ENCODE results near the gene CCDC40. TPM values are rescaled to one million over a fixed set of nuclear protein-coding genes. Genes with fewer than 3 reads are reported as not detected.
A peak's percentile ranks its signal among the peaks of the same experiment; 100 is the strongest.

Gene CCDC40
- total RNA-seq, 1 experiment from 2014 or later: 16.3 TPM

DNA sequence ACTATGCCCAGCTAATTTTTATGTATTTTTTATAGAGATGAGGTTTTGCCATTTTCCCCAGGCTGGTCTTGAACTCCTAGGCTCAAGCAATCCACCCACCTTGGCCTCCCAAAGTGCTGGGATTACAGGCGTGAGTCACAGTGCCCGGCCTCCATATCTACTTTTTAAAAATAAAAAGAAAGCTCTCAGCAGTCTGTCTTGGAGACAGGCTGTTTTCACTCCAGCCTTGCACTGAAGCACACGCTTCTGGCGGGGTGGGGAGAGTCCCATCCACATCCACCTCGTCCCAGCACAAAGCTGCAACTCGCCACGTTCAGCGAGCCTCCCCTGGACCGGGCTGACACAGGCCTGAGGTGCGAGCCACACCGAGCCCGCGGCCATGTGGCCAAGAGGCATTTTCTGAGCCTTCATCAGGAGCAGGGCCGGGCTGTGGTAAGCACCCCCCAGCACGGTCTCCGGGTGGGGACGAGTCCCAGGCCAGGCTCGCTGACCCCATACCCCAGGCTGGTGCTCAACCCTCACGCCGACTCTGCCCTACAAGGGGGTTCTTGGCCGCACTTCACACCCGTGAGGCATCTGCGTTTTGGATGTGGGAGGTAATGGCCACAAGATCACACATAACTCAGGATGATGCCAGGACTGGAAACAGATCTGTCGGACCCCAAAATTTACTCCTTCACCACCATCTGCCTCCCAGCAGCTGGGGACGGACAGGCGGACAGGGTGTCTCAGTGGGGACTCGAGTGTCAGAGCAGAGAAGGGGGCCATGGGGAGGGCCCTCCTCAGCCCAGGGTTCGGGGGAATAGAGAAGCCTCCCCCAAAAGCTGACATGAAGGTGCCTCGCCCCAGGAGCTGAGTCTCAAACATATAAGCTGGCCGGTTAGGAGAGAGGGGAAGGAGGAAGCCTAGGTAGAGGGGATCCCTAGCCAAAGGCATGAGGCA is 29.4 kb upstream of the CCDC40 start (continued):
- no peak for TF ChIP-seq TP53 (CRISPR knock-in tag; IDR thresholded peaks at IDR 0.05)
- TF ChIP-seq, protein P1, sequence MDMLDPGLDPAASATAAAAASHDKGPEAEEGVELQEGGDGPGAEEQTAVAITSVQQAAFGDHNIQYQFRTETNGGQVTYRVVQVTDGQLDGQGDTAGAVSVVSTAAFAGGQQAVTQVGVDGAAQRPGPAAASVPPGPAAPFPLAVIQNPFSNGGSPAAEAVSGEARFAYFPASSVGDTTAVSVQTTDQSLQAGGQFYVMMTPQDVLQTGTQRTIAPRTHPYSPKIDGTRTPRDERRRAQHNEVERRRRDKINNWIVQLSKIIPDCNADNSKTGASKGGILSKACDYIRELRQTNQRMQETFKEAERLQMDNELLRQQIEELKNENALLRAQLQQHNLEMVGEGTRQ (CRISPR knock-in tag; IDR thresholded peaks at IDR 0.05): no peak
- no peak for TF ChIP-seq SOX15 (CRISPR knock-in tag; IDR thresholded peaks at IDR 0.05)
- no peak for TF ChIP-seq TEAD1 (CRISPR knock-in tag; IDR thresholded peaks at IDR 0.05)
- TF ChIP-seq PRRX2 (CRISPR knock-in tag; IDR thresholded peaks at IDR 0.05): no peak
- TF ChIP-seq, protein P2, sequence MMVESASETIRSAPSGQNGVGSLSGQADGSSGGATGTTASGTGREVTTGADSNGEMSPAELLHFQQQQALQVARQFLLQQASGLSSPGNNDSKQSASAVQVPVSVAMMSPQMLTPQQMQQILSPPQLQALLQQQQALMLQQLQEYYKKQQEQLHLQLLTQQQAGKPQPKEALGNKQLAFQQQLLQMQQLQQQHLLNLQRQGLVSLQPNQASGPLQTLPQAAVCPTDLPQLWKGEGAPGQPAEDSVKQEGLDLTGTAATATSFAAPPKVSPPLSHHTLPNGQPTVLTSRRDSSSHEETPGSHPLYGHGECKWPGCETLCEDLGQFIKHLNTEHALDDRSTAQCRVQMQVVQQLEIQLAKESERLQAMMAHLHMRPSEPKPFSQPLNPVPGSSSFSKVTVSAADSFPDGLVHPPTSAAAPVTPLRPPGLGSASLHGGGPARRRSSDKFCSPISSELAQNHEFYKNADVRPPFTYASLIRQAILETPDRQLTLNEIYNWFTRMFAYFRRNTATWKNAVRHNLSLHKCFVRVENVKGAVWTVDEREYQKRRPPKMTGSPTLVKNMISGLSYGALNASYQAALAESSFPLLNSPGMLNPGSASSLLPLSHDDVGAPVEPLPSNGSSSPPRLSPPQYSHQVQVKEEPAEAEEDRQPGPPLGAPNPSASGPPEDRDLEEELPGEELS (CRISPR knock-in tag; IDR thresholded peaks at IDR 0.05): no peak
- no peak for TF ChIP-seq JUN (CRISPR knock-in tag; IDR thresholded peaks at IDR 0.05)
- TF ChIP-seq, protein P3, sequence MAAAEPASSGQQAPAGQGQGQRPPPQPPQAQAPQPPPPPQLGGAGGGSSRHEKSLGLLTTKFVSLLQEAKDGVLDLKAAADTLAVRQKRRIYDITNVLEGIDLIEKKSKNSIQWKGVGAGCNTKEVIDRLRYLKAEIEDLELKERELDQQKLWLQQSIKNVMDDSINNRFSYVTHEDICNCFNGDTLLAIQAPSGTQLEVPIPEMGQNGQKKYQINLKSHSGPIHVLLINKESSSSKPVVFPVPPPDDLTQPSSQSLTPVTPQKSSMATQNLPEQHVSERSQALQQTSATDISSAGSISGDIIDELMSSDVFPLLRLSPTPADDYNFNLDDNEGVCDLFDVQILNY (CRISPR knock-in tag; IDR thresholded peaks at IDR 0.05): no peak

DNA sequence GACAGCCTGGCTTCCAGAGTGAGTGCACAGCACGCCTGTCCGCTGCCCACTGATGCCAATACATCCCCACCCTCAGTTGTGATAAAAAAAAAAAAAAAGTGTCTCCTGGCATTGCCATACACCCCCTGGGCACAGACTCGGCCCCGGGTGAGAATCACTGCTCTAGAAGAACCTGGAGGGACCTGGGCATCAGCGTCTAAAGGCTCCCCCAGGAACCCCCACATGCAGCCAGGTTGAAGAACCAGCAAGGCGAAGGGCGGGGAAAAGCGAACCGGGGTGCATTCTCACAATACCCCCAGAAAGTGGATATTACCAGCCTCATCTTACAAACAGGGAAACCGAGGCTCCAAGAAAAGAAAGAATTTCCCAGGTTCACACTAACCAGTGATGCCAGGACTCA is 28.5 kb upstream of the CCDC40 start:
- POLR2A ChIA-PET: interaction anchor here (1.2 to 1.3 kb wide), 2 partner anchors 14 to 27 kb away, joined by 3 to 5 read pairs; no protein-coding TSS in a partner anchor
- ATAC-seq (no peak), DNase-seq (ENCODE audit: low spot score) (no peak)
- Mint-ChIP-seq H3K4me1 (peaks cover 5% of the 10 kb centered on the region), H3K4me3 (no peak overlapping the region), H3K27me3 (ENCODE audit: low read depth) (no peaks in the 10 kb centered on the region), H3K9me3 (no peaks in the 10 kb centered on the region), H3K36me3 (peaks cover 5% of the 10 kb centered on the region), H3K27ac (no peak overlapping the region)
- TF ChIP-seq, protein P4, sequence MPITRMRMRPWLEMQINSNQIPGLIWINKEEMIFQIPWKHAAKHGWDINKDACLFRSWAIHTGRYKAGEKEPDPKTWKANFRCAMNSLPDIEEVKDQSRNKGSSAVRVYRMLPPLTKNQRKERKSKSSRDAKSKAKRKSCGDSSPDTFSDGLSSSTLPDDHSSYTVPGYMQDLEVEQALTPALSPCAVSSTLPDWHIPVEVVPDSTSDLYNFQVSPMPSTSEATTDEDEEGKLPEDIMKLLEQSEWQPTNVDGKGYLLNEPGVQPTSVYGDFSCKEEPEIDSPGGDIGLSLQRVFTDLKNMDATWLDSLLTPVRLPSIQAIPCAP (CRISPR knock-in tag; IDR thresholded peaks at IDR 0.05): no peak
- TF ChIP-seq GABPB1 (CRISPR knock-in tag; IDR thresholded peaks at IDR 0.05): no peak
- TF ChIP-seq, protein P5, sequence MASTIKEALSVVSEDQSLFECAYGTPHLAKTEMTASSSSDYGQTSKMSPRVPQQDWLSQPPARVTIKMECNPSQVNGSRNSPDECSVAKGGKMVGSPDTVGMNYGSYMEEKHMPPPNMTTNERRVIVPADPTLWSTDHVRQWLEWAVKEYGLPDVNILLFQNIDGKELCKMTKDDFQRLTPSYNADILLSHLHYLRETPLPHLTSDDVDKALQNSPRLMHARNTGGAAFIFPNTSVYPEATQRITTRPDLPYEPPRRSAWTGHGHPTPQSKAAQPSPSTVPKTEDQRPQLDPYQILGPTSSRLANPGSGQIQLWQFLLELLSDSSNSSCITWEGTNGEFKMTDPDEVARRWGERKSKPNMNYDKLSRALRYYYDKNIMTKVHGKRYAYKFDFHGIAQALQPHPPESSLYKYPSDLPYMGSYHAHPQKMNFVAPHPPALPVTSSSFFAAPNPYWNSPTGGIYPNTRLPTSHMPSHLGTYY (CRISPR knock-in tag; IDR thresholded peaks at IDR 0.05): no peak
- CTCF ChIA-PET: interaction anchor here (0.6 to 4.2 kb wide), 43 partner anchors 10 to 353 kb away, joined by 3 to 42 read pairs (median 6); partner anchors contain the start of genes CBX4 and GAA

DNA sequence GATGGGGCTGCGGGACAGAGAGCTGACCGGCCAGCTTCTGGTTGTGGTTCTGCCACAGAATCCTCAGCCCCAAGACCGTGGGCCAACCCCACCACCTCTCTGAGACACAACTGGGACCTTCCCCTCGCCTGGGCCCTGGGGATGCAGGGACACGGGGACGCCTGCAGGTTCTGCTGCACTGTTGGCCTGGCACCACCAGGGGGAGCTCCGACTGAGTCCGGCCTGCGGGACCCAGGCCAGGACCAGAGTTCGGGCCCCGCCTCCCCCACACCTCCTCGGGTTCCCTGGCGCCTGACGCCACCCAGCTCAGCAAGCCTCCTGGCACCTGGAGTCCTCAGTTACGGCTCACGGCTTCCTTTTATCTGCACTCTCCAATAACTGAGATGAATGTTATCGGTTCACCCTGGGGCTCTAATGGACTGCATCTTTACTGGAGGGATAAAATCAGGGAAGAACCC is 28.0 kb upstream of the CCDC40 start:
- H3K9me3 Mint-ChIP-seq: no peaks in the 10 kb centered on the region
- peaks cover 5% of the 10 kb centered on the region for H3K4me1 Mint-ChIP-seq
- peak; percentile 94 for DNase-seq (ENCODE audit: low spot score)
- TF ChIP-seq, protein P1 (CRISPR knock-in tag; IDR thresholded peaks at IDR 0.05): no peak
- TF ChIP-seq, protein P2 (CRISPR knock-in tag; IDR thresholded peaks at IDR 0.05): no peak
- peak; percentile 81 for TF ChIP-seq GABPB1 (CRISPR knock-in tag; IDR thresholded peaks at IDR 0.05)
- TF ChIP-seq JUN (CRISPR knock-in tag; IDR thresholded peaks at IDR 0.05): no peak
- TF ChIP-seq, protein P6, sequence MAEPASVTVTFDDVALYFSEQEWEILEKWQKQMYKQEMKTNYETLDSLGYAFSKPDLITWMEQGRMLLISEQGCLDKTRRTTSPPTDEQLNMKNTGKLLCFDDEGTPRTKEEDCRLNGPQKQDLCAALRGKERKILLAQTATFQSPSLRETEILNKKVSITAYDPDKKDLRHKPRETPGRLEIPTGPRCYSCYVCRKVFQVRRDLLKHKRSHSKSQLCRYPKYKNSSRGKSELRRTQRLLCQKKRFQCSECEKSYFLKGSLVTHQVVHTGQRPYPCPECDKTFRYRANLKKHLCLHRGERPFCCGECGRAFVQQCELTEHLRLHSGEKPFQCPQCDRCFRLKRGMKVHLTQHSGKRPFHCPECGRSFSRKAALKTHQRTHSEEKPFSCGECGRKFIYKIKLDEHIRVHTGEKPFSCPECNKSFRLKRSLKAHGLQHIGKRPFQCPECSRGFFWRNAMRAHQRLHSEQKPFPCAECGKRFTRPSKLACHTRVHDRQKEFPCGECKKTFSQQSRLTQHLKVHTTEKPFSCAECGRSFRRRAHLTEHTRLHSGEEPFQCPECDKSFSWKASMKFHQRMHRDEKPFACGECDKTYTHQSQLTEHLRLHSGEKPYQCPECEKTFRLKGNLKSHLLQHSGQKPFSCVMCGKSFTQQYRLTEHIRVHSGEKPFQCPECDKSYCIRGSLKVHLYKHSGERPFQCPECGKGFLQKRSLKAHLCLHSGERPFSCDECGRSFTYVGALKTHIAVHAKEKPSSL (CRISPR knock-in tag; conservative IDR thresholded peaks at IDR 0.05): no peak
- TF ChIP-seq, protein P7, sequence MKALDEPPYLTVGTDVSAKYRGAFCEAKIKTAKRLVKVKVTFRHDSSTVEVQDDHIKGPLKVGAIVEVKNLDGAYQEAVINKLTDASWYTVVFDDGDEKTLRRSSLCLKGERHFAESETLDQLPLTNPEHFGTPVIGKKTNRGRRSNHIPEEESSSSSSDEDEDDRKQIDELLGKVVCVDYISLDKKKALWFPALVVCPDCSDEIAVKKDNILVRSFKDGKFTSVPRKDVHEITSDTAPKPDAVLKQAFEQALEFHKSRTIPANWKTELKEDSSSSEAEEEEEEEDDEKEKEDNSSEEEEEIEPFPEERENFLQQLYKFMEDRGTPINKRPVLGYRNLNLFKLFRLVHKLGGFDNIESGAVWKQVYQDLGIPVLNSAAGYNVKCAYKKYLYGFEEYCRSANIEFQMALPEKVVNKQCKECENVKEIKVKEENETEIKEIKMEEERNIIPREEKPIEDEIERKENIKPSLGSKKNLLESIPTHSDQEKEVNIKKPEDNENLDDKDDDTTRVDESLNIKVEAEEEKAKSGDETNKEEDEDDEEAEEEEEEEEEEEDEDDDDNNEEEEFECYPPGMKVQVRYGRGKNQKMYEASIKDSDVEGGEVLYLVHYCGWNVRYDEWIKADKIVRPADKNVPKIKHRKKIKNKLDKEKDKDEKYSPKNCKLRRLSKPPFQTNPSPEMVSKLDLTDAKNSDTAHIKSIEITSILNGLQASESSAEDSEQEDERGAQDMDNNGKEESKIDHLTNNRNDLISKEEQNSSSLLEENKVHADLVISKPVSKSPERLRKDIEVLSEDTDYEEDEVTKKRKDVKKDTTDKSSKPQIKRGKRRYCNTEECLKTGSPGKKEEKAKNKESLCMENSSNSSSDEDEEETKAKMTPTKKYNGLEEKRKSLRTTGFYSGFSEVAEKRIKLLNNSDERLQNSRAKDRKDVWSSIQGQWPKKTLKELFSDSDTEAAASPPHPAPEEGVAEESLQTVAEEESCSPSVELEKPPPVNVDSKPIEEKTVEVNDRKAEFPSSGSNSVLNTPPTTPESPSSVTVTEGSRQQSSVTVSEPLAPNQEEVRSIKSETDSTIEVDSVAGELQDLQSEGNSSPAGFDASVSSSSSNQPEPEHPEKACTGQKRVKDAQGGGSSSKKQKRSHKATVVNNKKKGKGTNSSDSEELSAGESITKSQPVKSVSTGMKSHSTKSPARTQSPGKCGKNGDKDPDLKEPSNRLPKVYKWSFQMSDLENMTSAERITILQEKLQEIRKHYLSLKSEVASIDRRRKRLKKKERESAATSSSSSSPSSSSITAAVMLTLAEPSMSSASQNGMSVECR (CRISPR knock-in tag; IDR thresholded peaks at IDR 0.05; ENCODE audit: borderline replicate concordance): no peak

More for the DNA sequence above, 28.0 kb upstream of the CCDC40 start:
- Mint-ChIP-seq H3K27ac (no peak overlapping the region), H3K36me3 (peaks cover 6% of the 10 kb centered on the region), H3K4me3 (no peak overlapping the region), H3K27me3 (ENCODE audit: low read depth) (no peaks in the 10 kb centered on the region)
- ChIA-PET POLR2A (interaction anchor here (0.5 to 1.3 kb wide), 2 partner anchors 27 to 78 kb away, joined by 3 to 7 read pairs; no protein-coding TSS in a partner anchor), CTCF (interaction anchor here (0.6 to 4.2 kb wide), 49 partner anchors 10 to 353 kb away, joined by 3 to 42 read pairs (median 5); partner anchors contain the start of genes CBX4 and GAA)
- peak; percentile 87 for ATAC-seq

All from WTC11 (cell line).